GM21367 (cell line): Measurements from ENCODE around the gene HYKK.
"Not testable (repeated sequence)": the region's sequence is repeated elsewhere in the genome, so short reads cannot be mapped to it uniquely, and the experiment has no call there.

ENCODE experiments used
- ATAC-seq: cut with Tn5 transposase; IDR thresholded peaks from one replicate; pipeline ENCODE4 v1.9.1; 2021; ENCODE audit not compliant: unreplicated experiment

HYKK gene

GRCh38 chr15:78540141-78540870 lies 32.9 kb downstream of the HYKK start, which contains the start of gene PSMA4:
TSS of gene PSMA4 (plus strand) at chr15:78540444. CDS start at chr15:78541928, 1,484 bp downstream.
- ATAC-seq = peak; percentile 74

- ATAC-seq = no peak
Observed at GRCh38 chr15:78540871-78541743, 33.7 kb downstream of the HYKK start.

GRCh38 chr15:78541744-78542034 lies 34.3 kb downstream of the HYKK start:
- ATAC-seq = no peak

GRCh38 chr15:78542647-78543046 lies 35.3 kb downstream of the HYKK start:
- ATAC-seq = no peak

- ATAC-seq = no peak
Observed at GRCh38 chr15:78550194-78550593, 42.8 kb downstream of the HYKK start.

GRCh38 chr15:78550815-78551214 lies 43.4 kb downstream of the HYKK start:
- no peak for ATAC-seq

- no peak for ATAC-seq
Observed at GRCh38 chr15:78551902-78552301, 44.5 kb downstream of the HYKK start.

- ATAC-seq = no peak
Observed at GRCh38 chr15:78552597-78552996, 45.2 kb downstream of the HYKK start.

GRCh38 chr15:78560201-78560600 lies 52.8 kb downstream of the HYKK start:
- not testable (repeated sequence) for ATAC-seq

GRCh38 chr15:78561490-78561889 lies 54.1 kb downstream of the HYKK start:
- no peak for ATAC-seq

GRCh38 chr15:78563092-78563491 lies 55.7 kb downstream of the HYKK start:
- ATAC-seq = no peak

GRCh38 chr15:78564743-78565096 lies 57.3 kb downstream of the HYKK start:
- ATAC-seq = no peak

- peak; percentile 66 for ATAC-seq
Observed at GRCh38 chr15:78565097-78565950, 57.9 kb downstream of the HYKK start, which contains the start of gene CHRNA5. TSS of gene CHRNA5 (plus strand) at chr15:78565520. CDS start at chr15:78565720, 200 bp downstream.

- ATAC-seq = peak; percentile 8
Observed at GRCh38 chr15:78565951-78566774, 58.8 kb downstream of the HYKK start.

- ATAC-seq = no peak
Observed at GRCh38 chr15:78567531-78567930, 60.2 kb downstream of the HYKK start.

- ATAC-seq = no peak
Observed at GRCh38 chr15:78570710-78571109, 63.3 kb downstream of the HYKK start.

GRCh38 chr15:78571382-78571781 lies 64.0 kb downstream of the HYKK start:
- ATAC-seq = no peak

- ATAC-seq = no peak
Observed at GRCh38 chr15:78573416-78573815, 66.0 kb downstream of the HYKK start.

- ATAC-seq = no peak
Observed at GRCh38 chr15:78574944-78575343, 67.6 kb downstream of the HYKK start.
